ENCODE data around the gene ACAP1. TPM values are rescaled to one million over a fixed set of nuclear protein-coding genes. Genes with fewer than 3 reads are reported as not detected.
A peak's percentile ranks its signal among the peaks of the same experiment; 100 is the strongest.

ACAP1 gene
- total RNA-seq, 1 donor from 2014 or later, result 12.0 TPM

DNA sequence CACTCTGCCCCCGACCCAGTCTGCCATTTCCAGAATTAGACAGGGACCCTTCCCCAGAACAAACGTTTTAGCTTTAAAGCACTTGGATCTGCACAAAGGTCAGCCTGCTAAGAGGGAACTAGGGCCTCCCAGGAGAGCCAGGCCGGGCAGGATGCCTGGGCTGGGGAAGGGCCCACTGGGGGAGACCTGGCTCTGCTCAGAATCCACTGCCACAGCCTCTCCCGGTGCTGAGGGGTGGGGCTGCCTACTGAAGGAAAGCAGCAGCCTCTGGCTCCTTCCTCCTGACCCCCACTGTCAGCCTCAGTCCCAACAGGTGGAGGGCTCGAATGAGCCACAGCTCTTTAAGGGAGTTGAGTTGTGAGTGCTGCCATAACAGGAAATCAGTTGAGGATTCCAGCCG, 43.6 kb upstream of the ACAP1 start:
- DNase-seq (ENCODE audit: low spot score in 2 of 2), result no peak
- intact Hi-C loops (cut with DNase I), result no loop called here
- Histone ChIP-seq H3K4me3 (no peak overlapping the region), H3K27me3 (peaks cover 8% of the 10 kb centered on the region), H3K27ac (no peak overlapping the region), H3K36me3 (no peaks in the 10 kb centered on the region), H3K4me1 (peaks cover 4 to 22% of the 10 kb centered on the region in 2 donors), H3K9me3 (no peaks in the 10 kb centered on the region)
- TF ChIP-seq, protein P1, sequence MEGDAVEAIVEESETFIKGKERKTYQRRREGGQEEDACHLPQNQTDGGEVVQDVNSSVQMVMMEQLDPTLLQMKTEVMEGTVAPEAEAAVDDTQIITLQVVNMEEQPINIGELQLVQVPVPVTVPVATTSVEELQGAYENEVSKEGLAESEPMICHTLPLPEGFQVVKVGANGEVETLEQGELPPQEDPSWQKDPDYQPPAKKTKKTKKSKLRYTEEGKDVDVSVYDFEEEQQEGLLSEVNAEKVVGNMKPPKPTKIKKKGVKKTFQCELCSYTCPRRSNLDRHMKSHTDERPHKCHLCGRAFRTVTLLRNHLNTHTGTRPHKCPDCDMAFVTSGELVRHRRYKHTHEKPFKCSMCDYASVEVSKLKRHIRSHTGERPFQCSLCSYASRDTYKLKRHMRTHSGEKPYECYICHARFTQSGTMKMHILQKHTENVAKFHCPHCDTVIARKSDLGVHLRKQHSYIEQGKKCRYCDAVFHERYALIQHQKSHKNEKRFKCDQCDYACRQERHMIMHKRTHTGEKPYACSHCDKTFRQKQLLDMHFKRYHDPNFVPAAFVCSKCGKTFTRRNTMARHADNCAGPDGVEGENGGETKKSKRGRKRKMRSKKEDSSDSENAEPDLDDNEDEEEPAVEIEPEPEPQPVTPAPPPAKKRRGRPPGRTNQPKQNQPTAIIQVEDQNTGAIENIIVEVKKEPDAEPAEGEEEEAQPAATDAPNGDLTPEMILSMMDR (IDR thresholded peaks at IDR 0.05), result no peak

DNA sequence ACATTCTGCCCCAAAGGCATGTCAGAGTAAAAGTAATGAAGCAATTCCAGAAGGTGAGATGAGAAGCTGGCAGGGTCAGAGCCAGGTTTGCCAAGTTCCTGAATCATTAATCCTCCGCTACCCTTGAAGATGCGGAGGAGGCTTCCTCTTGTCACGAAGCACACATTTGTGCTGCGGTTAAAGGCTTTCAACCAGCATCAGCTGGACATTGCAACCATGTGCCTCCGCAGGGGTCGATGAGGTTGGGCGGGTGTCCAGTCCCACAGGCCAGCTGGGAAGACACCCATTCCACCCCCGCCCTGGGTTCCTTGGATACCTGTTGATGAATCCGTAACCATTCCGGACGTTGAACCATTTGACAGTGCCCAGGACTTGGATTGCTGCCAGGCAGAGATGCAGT, 43.2 kb upstream of the ACAP1 start:
- no peak for DNase-seq (ENCODE audit: low spot score in 2 of 2)
- intact Hi-C loops (cut with DNase I), result no loop called here
- H3K9me3 ChIP-seq, result no peaks in the 10 kb centered on the region
- TF ChIP-seq, protein P1 (IDR thresholded peaks at IDR 0.05), result no peak
- no peak overlapping the region for H3K4me3 ChIP-seq
- peaks cover 8% of the 10 kb centered on the region for H3K27me3 ChIP-seq
- no peaks in the 10 kb centered on the region for H3K36me3 ChIP-seq
- H3K27ac ChIP-seq, result no peak overlapping the region
- peaks cover 4 to 22% of the 10 kb centered on the region in 2 donors for H3K4me1 ChIP-seq

DNA sequence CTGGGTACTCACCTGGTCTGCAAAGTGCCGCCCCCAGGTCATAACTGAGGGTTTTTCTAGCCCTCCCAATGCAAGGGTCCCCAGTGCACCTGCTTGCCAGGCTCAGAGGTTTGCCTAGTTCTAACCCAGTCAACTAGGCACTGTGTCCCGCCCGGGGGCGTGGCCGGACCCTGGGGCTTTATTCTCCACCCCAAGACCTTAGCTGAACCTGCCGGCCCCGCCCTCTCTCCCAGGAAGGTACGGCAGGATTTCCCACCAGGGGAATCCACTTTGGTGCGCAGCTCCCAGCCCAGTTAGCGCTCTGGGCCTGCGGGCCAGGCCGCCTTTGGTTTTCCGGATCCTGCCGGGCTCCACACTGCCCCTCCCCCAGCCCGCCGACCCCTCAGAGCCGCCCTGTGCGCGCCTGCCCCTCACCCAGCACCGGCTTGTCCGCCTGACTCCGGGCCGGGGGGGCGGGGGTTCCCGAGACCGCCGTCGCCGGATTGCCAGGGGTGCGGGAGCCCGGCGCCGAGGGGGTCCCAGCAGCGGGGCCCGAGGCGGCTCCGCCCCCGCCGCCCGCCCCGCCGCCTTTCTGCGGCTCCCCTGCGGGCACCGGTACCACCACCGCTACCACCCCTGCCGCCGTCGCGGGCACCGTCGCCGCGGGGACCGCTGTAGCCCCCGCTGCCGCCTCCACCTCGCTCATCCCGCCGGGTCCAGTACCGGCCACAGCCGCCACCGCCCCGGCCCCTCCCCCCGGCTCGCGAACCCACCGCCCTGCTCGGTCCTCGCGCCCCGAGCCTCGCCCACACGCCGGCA, 42.3 kb upstream of the ACAP1 start:
- Histone ChIP-seq H3K4me1 (peaks cover 4 to 22% of the 10 kb centered on the region in 2 donors), H3K27ac (no peak overlapping the region), H3K4me3 (peak overlapping the region; percentile 42 to 52), H3K27me3 (peaks cover 8% of the 10 kb centered on the region), H3K36me3 (no peaks in the 10 kb centered on the region), H3K9me3 (no peaks in the 10 kb centered on the region)
- TF ChIP-seq, protein P1 (IDR thresholded peaks at IDR 0.05), result no peak
- no peak for DNase-seq (ENCODE audit: low spot score in 2 of 2)
- intact Hi-C loops (cut with DNase I), result no loop called here

DNA sequence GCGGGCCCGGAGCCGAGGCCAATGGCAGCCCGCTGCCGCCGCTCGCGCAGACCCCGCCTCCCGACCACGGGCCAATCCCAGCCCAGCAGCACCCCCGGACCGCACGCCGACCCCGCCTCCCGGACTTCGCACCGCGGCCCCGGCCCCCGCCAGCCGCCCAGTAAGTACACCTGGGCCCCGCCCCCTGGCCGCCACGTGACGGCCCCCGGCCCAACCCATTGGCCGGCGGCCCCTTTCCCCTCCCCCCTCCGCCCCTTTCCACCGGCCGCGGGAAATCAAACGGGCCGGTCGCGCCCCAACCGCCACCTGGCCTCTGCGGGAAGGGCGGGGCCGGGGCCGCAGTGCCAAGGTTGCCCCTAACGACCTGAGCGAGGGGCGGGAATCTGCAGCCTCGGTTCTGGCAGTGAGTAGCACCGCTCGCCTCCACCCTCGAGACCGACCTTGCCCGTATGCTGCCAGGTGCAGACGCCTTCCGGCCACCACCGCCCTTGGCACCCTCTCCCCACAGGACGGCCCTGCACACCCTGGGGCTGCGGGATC, 41.6 kb upstream of the ACAP1 start, which contains the start of gene YBX2:
TSS of gene YBX2 (minus strand) at position 26 of the 540 bp plus-strand sequence. CDS start 139 bp downstream, outside the sequence.
- peaks cover 8% of the 10 kb centered on the region for H3K27me3 ChIP-seq
- no peaks in the 10 kb centered on the region for H3K36me3 ChIP-seq

DNA sequence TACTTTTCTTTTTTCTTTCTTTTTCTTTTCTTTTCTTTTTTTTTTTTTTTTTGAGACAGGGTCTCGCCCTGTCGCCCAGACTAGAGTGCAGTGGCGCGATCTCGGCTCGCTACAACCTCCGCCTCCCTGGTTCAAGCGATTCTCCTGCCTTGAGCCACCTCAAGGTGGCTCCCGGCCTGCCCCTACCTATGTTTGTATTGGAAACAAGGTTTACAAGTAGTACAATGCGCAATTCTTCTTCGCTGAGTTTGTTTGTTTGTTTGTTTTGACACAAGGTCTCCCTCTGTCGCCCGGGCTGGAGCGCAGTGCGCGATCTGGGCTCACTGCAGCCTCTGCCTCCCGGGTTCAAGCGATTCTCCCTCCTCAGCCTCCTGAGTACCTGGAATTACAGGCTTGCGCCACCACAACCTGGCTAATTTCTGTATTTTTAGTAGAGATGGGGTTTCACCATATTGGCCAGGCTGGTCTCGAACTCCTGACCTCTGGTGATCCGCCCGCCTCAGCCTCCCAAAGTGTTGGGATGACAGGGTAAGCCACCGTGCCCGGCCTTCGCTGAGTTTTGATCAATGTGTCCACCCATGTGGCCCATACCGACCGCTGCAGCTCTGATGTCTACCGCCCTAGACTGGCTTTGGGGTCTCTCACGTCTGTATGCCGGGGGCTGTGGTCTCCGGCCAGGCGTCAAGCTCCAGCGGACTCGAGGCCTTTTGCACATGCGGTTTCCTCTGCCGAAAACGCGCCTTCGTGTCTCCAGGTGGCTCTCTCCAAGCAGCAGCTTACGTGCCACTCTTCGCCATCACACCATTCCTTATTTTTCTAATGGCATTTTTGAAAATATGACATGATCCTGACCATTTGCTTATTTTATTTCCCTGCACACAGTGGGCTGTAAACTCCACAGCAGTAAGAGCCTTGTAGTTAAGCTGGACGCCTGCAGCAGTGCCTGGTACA, 40.8 kb upstream of the ACAP1 start:
- no peaks in the 10 kb centered on the region for H3K36me3 ChIP-seq
- no peak for DNase-seq (ENCODE audit: low spot score in 2 of 2)
- intact Hi-C loops (cut with DNase I), result loop anchor here (1.0 to 5.0 kb wide), 2 partner anchors 15 to 248 kb away; no protein-coding TSS in a partner anchor
- H3K9me3 ChIP-seq, result no peaks in the 10 kb centered on the region
- TF ChIP-seq, protein P1 (IDR thresholded peaks at IDR 0.05), result no peak
- peak overlapping the region; percentile 42 to 52 for H3K4me3 ChIP-seq
- H3K4me1 ChIP-seq, result peaks cover 4 to 22% of the 10 kb centered on the region in 2 donors
- H3K27ac ChIP-seq, result peak overlapping the region in 1 of 2 donors; percentile 34
- peaks cover 8% of the 10 kb centered on the region for H3K27me3 ChIP-seq

More for the DNA sequence above, 41.6 kb upstream of the ACAP1 start, which contains the start of gene YBX2:
- no peaks in the 10 kb centered on the region for H3K9me3 ChIP-seq
- H3K4me3 ChIP-seq, result peak within 1 kb of the TSS; percentile 42 to 52
- intact Hi-C loops (cut with DNase I), result loop anchor here (5.0 kb wide), 1 partner anchor 247 kb away; no protein-coding TSS in a partner anchor
- H3K27ac ChIP-seq, result no peak within 1 kb of the TSS
- TF ChIP-seq, protein P1 (IDR thresholded peaks at IDR 0.05), result no peak
- no peak for DNase-seq (ENCODE audit: low spot score in 2 of 2)
- H3K4me1 ChIP-seq, result peaks cover 4 to 22% of the 10 kb centered on the region in 2 donors
